Activated CD4-positive, alpha-beta memory T cell treated with anti-CD3 and anti-CD28 coated beads for 36 hours (primary cell): ENCODE results near the gene RAD51C. TPM values are rescaled to one million over a fixed set of nuclear protein-coding genes. Genes with fewer than 3 reads are reported as not detected.
"Not testable (repeated sequence)": the region's sequence is repeated elsewhere in the genome, so short reads cannot be mapped to it uniquely, and the experiment has no call there.

ENCODE experiments used
- CTCF ChIA-PET: fragments of 350-600 bp; sonication (Branson Sonifier 250); formaldehyde crosslinking; loops from one replicate; lab custom pipeline; 2021; ENCODE audit warnings: antibody characterized with exemption, inconsistent platforms; lab: Charles Lee
- POLR2A ChIA-PET: fragments of 350-600 bp; sonication (Branson Sonifier 250); formaldehyde crosslinking; loops from one replicate; lab custom pipeline; 2021; ENCODE audit warnings: antibody characterized with exemption; lab: Charles Lee
- DNase-seq: peaks from one replicate; pipeline ENCODE4 v3.0.0-alpha.2; 2020
- H3K27ac Mint-ChIP-seq: one replicate; pipeline ENCODE4 v1.8.0; 2021; ENCODE audit warnings: mixed read lengths
- H3K27me3 Mint-ChIP-seq: one replicate; pipeline ENCODE4 v1.8.0; 2021; ENCODE audit warnings: mixed read lengths
- H3K36me3 Mint-ChIP-seq: one replicate; pipeline ENCODE4 v1.8.0; 2021; ENCODE audit warnings: mixed read lengths
- H3K4me1 Mint-ChIP-seq: one replicate; pipeline ENCODE4 v1.8.0; 2021; ENCODE audit warnings: low read depth, mixed read lengths
- H3K4me3 Mint-ChIP-seq: one replicate; pipeline ENCODE4 v1.8.0; 2021; ENCODE audit warnings: mild to moderate bottlenecking, mixed read lengths
- H3K9me3 Mint-ChIP-seq: one replicate; pipeline ENCODE4 v1.8.0; 2021; ENCODE audit warnings: mixed read lengths
- intact Hi-C: fragments of 100-400 bp; cut with micrococcal nuclease; formaldehyde crosslinking; loops from one replicate; pipeline ENCODE4 v1.15.1; 2023
- total RNA-seq, 2 experiments: library from RNA; stranded (reverse); gene quantifications; one replicate each; pipeline ENCODE4 v1.2.3, GENCODE V29; 2021

Gene RAD51C
- total RNA-seq, 2 experiments from 2014 or later = 64.0 to 66.0 TPM

DNA sequence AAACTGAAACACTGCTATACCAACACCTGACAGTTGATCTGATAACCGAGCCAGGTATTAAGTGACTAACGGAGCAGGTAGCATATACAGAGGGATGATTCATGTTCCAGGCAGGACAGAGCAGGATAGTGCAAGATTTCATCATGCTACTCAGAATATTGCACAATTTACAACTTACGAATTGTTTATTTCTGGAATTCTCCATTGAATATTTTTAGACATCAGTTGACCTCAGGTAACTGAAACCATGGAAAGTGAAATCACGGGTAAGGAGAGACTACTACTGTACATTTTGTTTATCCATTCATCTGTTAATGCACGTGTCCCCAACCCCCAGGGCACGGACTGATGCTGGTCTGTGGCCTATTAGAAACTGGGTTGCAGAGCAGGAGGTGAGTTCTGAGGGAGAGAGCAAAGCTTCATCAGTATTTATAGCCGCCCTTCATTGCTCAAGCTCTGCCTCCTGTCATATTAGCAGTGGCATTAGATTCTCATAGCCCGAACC lies 48.8 kb downstream of the RAD51C start:
- DNase-seq = no peak
- Mint-ChIP-seq H3K27me3 (no peaks in the 10 kb centered on the region), H3K4me1 (no peaks in the 10 kb centered on the region), H3K4me3 (no peak overlapping the region), H3K9me3 (no peaks in the 10 kb centered on the region), H3K27ac (no peak overlapping the region), H3K36me3 (no peaks in the 10 kb centered on the region)
- ChIA-PET CTCF (no interaction called here), POLR2A (no interaction called here)
- intact Hi-C loops = no loop called here

GRCh38 chr17:58747674-58748073 lies 55.3 kb downstream of the RAD51C start:
- POLR2A ChIA-PET = interaction anchor here (1.7 kb wide), 1 partner anchor 116 kb away, joined by 4 read pairs; no protein-coding TSS in a partner anchor
- CTCF ChIA-PET = no interaction called here

GRCh38 chr17:58749627-58750026 lies 57.2 kb downstream of the RAD51C start:
- H3K36me3 Mint-ChIP-seq, H3K9me3 Mint-ChIP-seq, H3K4me3 Mint-ChIP-seq, H3K27ac Mint-ChIP-seq, DNase-seq, intact Hi-C loops, CTCF ChIA-PET, POLR2A ChIA-PET, H3K27me3 Mint-ChIP-seq, H3K4me1 Mint-ChIP-seq: not testable (repeated sequence)

More at GRCh38 chr17:58747674-58748073, 55.3 kb downstream of the RAD51C start:
- no peaks in the 10 kb centered on the region for H3K4me1 Mint-ChIP-seq
- H3K27me3 Mint-ChIP-seq = no peaks in the 10 kb centered on the region
- no peak overlapping the region for H3K27ac Mint-ChIP-seq
- no peaks in the 10 kb centered on the region for H3K9me3 Mint-ChIP-seq
- H3K4me3 Mint-ChIP-seq = no peak overlapping the region
- no peaks in the 10 kb centered on the region for H3K36me3 Mint-ChIP-seq
- DNase-seq = no peak
- intact Hi-C loops = no loop called here

DNA sequence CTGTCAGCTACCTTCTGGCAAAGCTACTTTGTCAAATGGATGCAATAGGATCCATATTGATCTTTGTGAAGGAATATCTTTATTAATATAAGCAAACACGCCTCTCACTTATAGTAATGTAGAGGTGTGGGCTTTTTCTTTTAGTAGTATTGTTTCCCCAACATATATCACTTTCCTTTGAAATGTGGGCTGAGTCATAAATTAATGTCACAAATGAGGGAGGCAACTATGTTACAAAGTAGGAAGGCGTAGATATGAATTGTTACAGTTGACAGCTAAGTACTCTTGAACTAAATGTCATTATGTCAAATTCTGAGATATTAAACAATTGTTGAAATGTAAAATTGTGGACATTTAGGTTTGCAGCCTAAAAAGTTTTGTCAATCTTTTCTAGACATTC lies 60.6 kb downstream of the RAD51C start:
- Mint-ChIP-seq H3K36me3 (no peaks in the 10 kb centered on the region), H3K27ac (no peak overlapping the region), H3K9me3 (no peaks in the 10 kb centered on the region), H3K27me3 (peaks cover 24% of the 10 kb centered on the region), H3K4me3 (no peak overlapping the region), H3K4me1 (peaks cover 10% of the 10 kb centered on the region)
- CTCF ChIA-PET = no interaction called here
- intact Hi-C loops = no loop called here
- DNase-seq = no peak
- POLR2A ChIA-PET = no interaction called here

- Mint-ChIP-seq H3K9me3 (no peaks in the 10 kb centered on the region), H3K4me1 (peaks cover 10% of the 10 kb centered on the region), H3K36me3 (no peaks in the 10 kb centered on the region), H3K27ac (no peak overlapping the region), H3K4me3 (peak overlapping the region; percentile 48), H3K27me3 (peaks cover 39% of the 10 kb centered on the region)
- DNase-seq = no peak
- POLR2A ChIA-PET = interaction anchor here (1.0 kb wide), 1 partner anchor 124 kb away, joined by 3 read pairs; no protein-coding TSS in a partner anchor
- CTCF ChIA-PET = interaction anchor here (2.3 kb wide), 1 partner anchor 250 kb away, joined by 10 read pairs; no protein-coding TSS in a partner anchor
- intact Hi-C loops = no loop called here
Observed at GRCh38 chr17:58755269-58755576, 62.8 kb downstream of the RAD51C start.

GRCh38 chr17:58755577-58756245 lies 63.3 kb downstream of the RAD51C start, which contains the start of gene PPM1E:
Gene PPM1E (plus strand): TSS chr17:58755854.
- H3K4me1 Mint-ChIP-seq = peaks cover 10% of the 10 kb centered on the region
- H3K27ac Mint-ChIP-seq = no peak within 1 kb of the TSS
- no peaks in the 10 kb centered on the region for H3K36me3 Mint-ChIP-seq
- H3K4me3 Mint-ChIP-seq = peak within 1 kb of the TSS; percentile 82
- DNase-seq = peak; percentile 59
- no peaks in the 10 kb centered on the region for H3K9me3 Mint-ChIP-seq
- peaks cover 44% of the 10 kb centered on the region for H3K27me3 Mint-ChIP-seq
- POLR2A ChIA-PET = interaction anchor here (1.0 to 1.3 kb wide), 2 partner anchors 124 to 125 kb away, joined by 3 to 7 read pairs; no protein-coding TSS in a partner anchor
- intact Hi-C loops = no loop called here
- CTCF ChIA-PET = interaction anchor here (2.3 kb wide), 1 partner anchor 249 kb away, joined by 10 read pairs; no protein-coding TSS in a partner anchor

DNA sequence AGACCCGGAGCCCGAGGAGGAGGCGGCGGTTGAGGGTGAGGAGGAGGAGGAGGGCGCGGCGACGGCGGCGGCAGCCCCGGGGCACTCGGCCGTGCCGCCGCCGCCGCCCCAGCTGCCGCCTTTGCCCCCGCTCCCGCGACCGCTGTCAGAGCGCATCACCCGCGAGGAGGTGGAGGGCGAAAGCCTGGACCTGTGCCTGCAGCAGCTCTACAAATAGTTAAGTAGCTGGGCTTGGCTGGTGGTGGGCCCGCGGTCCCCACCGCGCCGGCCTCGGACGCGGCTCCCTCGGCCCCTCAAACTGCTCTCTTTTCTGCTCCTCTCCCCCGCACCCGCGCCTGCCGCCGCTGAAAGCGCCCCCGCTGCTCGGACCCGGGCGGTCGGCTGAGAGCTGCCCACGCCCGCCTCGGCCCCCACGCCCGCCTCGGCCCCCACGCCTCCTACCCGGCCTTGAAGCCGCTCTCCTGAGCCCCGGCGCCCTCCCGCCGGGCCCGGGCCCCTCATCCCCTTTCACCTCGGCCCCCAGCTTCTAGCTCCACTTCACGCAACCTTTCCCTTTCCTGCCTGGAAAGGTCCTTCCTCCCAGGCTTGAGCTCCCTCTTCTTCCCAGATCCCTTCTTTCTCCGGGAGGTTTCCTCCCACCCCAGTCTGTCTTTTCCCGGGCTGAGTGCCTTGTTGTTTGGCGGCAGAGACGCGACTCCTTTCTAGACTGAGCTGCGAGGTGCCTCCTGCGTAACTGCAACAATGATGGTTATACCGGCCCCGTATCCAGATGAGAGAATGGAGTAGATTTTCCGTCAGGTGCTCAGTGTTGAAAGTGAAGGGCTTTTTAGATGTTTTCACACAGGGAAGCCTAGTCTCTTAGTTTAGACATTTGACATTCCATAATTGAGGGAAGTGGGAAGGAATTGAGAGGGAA lies 64.1 kb downstream of the RAD51C start:
- POLR2A ChIA-PET = interaction anchor here (1.3 kb wide), 1 partner anchor 125 kb away, joined by 7 read pairs; no protein-coding TSS in a partner anchor
- Mint-ChIP-seq H3K9me3 (no peaks in the 10 kb centered on the region), H3K4me1 (peaks cover 10% of the 10 kb centered on the region), H3K27ac (no peak overlapping the region), H3K4me3 (peak overlapping the region; percentile 82), H3K36me3 (no peaks in the 10 kb centered on the region), H3K27me3 (peaks cover 49% of the 10 kb centered on the region)
- CTCF ChIA-PET = interaction anchor here (1.0 to 2.3 kb wide), 2 partner anchors 166 to 248 kb away, joined by 3 to 10 read pairs; no protein-coding TSS in a partner anchor
- peak; percentile 12 for DNase-seq
- intact Hi-C loops = no loop called here

DNA sequence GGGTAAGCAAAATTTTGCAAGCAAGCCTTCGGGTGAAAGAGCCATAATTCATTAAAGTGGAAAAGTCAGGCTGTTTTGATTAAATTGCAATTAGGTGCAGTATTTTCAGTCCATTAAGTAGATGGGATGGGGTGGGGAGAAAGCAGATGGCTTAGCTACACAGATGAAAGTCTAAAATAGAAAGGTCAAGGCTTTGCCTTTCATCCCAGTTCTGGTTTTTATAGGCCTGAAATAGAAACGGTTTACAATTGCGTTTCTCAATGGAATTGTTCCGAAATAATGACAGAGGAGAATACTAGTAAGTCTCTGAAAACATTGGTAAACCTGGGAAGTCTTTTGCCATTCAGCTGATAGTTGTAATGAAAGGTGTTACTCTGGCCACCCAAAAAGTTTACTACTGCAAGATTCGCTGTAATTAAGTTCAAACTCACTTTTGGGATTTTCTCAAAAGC lies 64.8 kb downstream of the RAD51C start:
- Mint-ChIP-seq H3K4me3 (peak overlapping the region; percentile 82), H3K4me1 (peaks cover 10% of the 10 kb centered on the region), H3K27me3 (peaks cover 56% of the 10 kb centered on the region), H3K27ac (no peak overlapping the region), H3K9me3 (no peaks in the 10 kb centered on the region), H3K36me3 (no peaks in the 10 kb centered on the region)
- ChIA-PET CTCF (interaction anchor here (1.0 to 2.3 kb wide), 2 partner anchors 165 to 248 kb away, joined by 3 to 10 read pairs; no protein-coding TSS in a partner anchor), POLR2A (no interaction called here)
- DNase-seq = no peak
- intact Hi-C loops = no loop called here

DNA sequence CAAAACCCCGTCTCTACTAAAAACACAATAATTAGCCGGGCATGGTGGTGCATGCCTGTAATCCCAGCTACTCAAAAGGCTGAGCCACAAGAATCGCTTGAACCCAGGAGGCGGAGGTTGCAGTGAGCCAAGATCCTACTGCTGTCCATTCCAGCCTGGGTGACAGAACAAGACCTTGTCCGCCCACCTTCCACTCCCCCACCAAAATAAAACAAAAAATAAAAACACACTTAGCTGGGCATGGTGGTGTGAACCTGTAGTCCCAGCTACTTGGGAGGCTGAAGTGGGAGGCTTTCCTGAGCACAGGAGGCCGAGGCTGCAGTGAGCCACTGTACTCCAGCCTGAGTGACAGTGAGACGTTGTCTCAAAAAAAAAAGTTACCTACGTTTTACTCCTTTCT lies 66.5 kb downstream of the RAD51C start:
- no peak overlapping the region for H3K27ac Mint-ChIP-seq
- H3K27me3 Mint-ChIP-seq = peaks cover 62% of the 10 kb centered on the region
- DNase-seq = no peak
- peaks cover 10% of the 10 kb centered on the region for H3K4me1 Mint-ChIP-seq
- no peaks in the 10 kb centered on the region for H3K9me3 Mint-ChIP-seq
- intact Hi-C loops = no loop called here
- CTCF ChIA-PET = no interaction called here
- POLR2A ChIA-PET = no interaction called here
- no peaks in the 10 kb centered on the region for H3K36me3 Mint-ChIP-seq
- no peak overlapping the region for H3K4me3 Mint-ChIP-seq

DNA sequence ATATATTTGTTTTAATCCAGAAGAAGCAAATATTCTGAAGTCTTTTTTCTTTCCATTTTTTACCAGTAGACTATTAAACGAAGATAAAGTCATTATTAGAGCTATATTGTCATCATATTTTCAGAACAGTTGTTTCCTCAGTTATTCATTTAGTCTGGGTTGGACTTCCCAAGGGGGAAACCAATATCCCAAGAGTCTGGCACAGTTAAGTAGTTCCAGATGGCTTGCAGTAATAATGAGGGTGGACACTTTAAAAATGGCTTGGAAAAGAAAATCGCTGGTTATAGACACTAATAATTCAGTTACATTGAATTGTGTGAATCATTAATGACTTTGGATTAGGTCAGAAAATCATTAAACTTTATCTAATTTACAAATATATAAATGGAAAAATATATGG lies 67.1 kb downstream of the RAD51C start:
- Mint-ChIP-seq H3K4me1 (peaks cover 10% of the 10 kb centered on the region), H3K27me3 (peaks cover 60% of the 10 kb centered on the region), H3K4me3 (no peak overlapping the region), H3K36me3 (no peaks in the 10 kb centered on the region), H3K27ac (no peak overlapping the region), H3K9me3 (no peaks in the 10 kb centered on the region)
- ChIA-PET CTCF (no interaction called here), POLR2A (no interaction called here)
- intact Hi-C loops = no loop called here
- DNase-seq = no peak

DNA sequence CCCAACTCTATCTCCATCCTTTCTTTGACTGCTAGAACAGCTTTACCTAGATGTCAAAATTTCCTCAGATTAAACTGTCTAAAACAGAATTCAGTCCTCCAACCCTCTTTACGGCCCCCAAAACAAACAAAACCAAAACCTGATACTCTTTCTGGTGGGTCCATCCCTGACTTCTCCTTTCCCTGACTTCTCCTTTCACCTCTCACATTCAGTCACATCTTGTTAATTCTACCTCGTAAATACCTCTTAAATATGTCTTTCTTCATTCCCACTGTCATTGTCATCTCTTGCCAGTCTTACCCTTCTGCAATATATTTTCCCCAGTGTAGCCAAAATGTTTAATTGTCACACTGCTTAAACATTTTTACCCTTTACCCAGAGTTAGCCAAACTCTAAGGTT lies 67.8 kb downstream of the RAD51C start:
- Mint-ChIP-seq H3K27ac (no peak overlapping the region), H3K27me3 (peaks cover 55% of the 10 kb centered on the region), H3K4me3 (no peak overlapping the region), H3K36me3 (no peaks in the 10 kb centered on the region), H3K4me1 (peaks cover 9% of the 10 kb centered on the region), H3K9me3 (no peaks in the 10 kb centered on the region)
- DNase-seq = no peak
- CTCF ChIA-PET = no interaction called here
- POLR2A ChIA-PET = interaction anchor here (0.5 kb wide), 1 partner anchor 76 kb away, joined by 3 read pairs; no protein-coding TSS in a partner anchor
- intact Hi-C loops = no loop called here

DNA sequence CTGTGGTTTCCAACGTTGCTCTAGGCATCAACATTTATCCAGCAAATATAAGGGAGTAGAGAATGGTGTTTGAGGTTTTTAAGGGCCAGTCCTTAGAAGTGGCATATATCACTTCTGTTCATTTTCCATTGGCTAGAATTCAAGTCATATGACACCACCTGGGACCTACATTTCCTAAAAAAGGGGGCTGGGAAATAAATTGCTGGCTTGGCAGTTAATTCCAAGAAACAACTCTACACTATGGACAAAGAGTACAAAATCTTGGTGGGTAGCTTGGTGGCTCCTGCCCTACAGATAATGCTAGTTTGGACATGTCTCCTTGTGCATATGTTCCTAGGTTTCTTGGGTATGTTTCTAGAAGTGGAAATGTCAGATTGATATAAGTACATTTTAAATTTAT lies 70.9 kb downstream of the RAD51C start:
- Mint-ChIP-seq H3K36me3 (no peaks in the 10 kb centered on the region), H3K27me3 (peaks cover 40% of the 10 kb centered on the region), H3K27ac (no peak overlapping the region), H3K4me3 (no peak overlapping the region), H3K9me3 (no peaks in the 10 kb centered on the region), H3K4me1 (no peaks in the 10 kb centered on the region)
- POLR2A ChIA-PET = no interaction called here
- DNase-seq = no peak
- intact Hi-C loops = no loop called here
- CTCF ChIA-PET = no interaction called here
